ENCODE measurements around the gene CCL18. TPM values are rescaled to one million over a fixed set of nuclear protein-coding genes. Genes with fewer than 3 reads are reported as not detected.
"Not testable (repeated sequence)": the region's sequence is repeated elsewhere in the genome, so short reads cannot be mapped to it uniquely, and the experiment has no call there.

The CCL18 gene
- total RNA-seq, 6 experiments from 2014 or later = not detected

DNA sequence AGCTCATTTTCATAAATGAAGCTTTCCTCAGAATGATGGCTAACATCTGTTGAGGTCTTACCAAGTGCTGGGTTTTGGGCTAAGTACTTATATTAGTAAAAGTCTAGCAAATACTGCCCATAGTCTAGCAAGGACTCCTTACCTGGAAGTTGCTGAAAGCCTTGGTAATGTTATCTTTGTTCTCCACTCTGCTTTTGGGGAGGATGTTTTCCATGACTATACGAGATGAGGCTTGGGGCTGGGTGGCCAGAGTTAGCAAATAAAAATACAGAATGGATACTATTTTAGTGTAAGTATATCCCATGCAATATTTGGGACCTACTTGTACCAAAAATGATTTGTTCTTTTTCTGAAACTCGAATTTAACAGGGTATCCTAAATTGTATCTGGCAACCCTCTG, 7.7 kb downstream of the CCL18 start:
- Mint-ChIP-seq H3K27ac (no peak overlapping the region), H3K27me3 (ENCODE audit: insufficient read depth) (no peaks in the 10 kb centered on the region; the same call in 1 of the 2 replicates), H3K4me3 (no peak overlapping the region), H3K9me3 (0 out of 2 replicates have a peak, but pooled peaks cover 8% of the 10 kb centered on the region), H3K36me3 (ENCODE audit: low read depth) (no peaks in the 10 kb centered on the region), H3K4me1 (ENCODE audit: low read depth) (no peaks in the 10 kb centered on the region)
- no peak for DNase-seq
- TF ChIP-seq, protein P1, sequence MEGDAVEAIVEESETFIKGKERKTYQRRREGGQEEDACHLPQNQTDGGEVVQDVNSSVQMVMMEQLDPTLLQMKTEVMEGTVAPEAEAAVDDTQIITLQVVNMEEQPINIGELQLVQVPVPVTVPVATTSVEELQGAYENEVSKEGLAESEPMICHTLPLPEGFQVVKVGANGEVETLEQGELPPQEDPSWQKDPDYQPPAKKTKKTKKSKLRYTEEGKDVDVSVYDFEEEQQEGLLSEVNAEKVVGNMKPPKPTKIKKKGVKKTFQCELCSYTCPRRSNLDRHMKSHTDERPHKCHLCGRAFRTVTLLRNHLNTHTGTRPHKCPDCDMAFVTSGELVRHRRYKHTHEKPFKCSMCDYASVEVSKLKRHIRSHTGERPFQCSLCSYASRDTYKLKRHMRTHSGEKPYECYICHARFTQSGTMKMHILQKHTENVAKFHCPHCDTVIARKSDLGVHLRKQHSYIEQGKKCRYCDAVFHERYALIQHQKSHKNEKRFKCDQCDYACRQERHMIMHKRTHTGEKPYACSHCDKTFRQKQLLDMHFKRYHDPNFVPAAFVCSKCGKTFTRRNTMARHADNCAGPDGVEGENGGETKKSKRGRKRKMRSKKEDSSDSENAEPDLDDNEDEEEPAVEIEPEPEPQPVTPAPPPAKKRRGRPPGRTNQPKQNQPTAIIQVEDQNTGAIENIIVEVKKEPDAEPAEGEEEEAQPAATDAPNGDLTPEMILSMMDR (IDR thresholded peaks at IDR 0.05) = no peak

DNA sequence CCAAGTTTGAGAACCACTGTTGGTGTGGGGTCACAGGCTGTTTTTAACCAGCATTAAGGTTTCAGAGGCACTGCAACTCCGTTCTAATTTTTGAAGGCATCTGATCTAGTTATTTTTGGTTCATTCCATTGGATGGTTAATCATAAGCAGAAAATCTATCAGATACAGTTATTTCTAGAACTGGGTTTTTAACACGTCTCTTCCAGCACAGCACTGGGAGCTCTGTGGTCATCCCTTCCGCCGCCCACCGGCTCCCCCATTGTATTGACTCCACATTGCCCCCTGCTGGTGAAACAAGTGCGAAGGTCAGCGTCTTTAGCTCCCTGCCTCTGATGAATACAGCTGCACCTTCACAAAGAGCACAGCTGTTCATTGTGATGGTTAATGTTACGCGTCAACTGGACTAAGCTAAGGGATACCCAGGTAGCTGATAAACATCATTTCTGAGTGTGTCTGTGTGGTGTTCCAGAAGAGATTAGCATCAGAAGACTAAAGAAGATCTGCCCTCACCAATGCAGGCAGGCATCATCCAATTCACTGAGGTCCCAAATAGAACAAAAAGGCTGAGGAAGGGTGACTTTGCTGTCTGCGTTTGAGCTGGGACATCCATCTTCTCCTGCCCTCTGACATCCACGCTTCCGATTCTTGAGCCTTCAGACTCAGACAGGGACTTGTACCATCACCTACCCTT, 8.5 kb downstream of the CCL18 start:
- no peaks in the 10 kb centered on the region; the same call in 1 of the 2 replicates for H3K27me3 Mint-ChIP-seq (ENCODE audit: insufficient read depth)
- H3K4me3 Mint-ChIP-seq = no peak overlapping the region
- no peak overlapping the region for H3K27ac Mint-ChIP-seq
- H3K36me3 Mint-ChIP-seq (ENCODE audit: low read depth) = no peaks in the 10 kb centered on the region
- no peak for DNase-seq
- 0 out of 2 replicates have a peak, but pooled peaks cover 8% of the 10 kb centered on the region for H3K9me3 Mint-ChIP-seq
- TF ChIP-seq, protein P1 (IDR thresholded peaks at IDR 0.05) = peak; percentile 73
- no peaks in the 10 kb centered on the region for H3K4me1 Mint-ChIP-seq (ENCODE audit: low read depth)

DNA sequence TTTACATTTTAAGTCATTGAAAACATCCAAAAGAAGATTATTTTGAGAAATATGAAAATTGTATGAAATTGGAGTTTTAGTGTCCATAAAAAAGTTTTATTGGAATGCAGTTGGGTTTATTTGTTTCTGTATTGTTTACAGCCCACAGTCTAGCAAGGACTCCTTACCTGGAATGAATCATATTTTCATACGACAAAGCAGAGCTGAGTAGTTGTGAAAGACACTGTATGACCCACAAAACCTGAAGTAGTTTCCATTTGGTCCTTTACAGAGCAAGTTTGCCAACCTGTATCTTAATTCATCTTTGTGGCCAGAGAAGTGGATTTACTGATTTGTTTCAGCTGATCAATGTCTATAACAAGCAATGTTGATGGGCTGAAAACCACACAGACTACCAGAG, 10.3 kb downstream of the CCL18 start:
- TF ChIP-seq, protein P1 (IDR thresholded peaks at IDR 0.05) = no peak
- Mint-ChIP-seq H3K36me3 (ENCODE audit: low read depth) (no peaks in the 10 kb centered on the region), H3K4me3 (no peak overlapping the region), H3K9me3 (0 out of 2 replicates have a peak, but pooled peaks cover 8% of the 10 kb centered on the region), H3K27me3 (ENCODE audit: insufficient read depth) (no peaks in the 10 kb centered on the region; the same call in 1 of the 2 replicates), H3K27ac (no peak overlapping the region), H3K4me1 (ENCODE audit: low read depth) (no peaks in the 10 kb centered on the region)
- DNase-seq = no peak

DNA sequence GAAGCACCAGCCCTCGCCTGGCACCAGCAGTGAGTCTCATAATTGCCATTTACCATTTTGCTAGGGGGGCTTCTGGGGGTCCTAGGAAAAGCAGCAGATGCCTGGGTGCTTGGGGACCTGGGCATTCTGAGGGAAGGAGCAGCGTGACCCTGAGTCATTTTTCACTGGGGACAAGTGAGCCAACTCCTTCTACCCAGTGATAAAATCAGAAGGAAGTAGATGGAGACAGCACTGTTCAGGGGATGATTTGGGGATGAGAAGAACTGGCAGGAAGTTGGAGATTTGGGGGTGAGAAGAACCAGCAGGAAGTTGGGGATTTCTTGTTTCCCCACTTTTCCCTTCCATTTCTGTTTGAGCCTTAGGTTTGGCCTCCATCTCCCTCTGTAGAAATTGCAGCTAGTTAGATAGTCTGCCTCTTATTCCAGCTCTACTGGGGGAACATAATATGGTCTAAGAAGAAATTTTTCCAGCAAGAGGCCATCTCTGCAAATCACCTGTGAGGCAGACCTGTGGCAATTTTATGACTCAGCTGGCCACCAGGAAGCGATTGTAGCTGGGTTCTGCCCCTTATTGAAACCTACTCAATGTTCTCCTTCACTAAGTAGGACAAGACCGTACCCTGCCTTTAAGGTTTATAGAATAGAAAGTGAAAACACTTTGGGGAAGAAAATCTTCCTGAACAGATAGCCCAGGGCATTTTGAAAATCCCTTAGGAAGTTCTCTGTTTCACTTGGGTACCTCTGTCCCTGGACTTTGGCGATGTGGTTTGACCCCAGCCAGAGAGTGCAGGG, 17.8 kb downstream of the CCL18 start:
- H3K27ac Mint-ChIP-seq; H3K4me3 Mint-ChIP-seq; H3K36me3 Mint-ChIP-seq (ENCODE audit: low read depth); H3K27me3 Mint-ChIP-seq (ENCODE audit: insufficient read depth); DNase-seq; H3K9me3 Mint-ChIP-seq; H3K4me1 Mint-ChIP-seq (ENCODE audit: low read depth): not testable (repeated sequence)

DNA sequence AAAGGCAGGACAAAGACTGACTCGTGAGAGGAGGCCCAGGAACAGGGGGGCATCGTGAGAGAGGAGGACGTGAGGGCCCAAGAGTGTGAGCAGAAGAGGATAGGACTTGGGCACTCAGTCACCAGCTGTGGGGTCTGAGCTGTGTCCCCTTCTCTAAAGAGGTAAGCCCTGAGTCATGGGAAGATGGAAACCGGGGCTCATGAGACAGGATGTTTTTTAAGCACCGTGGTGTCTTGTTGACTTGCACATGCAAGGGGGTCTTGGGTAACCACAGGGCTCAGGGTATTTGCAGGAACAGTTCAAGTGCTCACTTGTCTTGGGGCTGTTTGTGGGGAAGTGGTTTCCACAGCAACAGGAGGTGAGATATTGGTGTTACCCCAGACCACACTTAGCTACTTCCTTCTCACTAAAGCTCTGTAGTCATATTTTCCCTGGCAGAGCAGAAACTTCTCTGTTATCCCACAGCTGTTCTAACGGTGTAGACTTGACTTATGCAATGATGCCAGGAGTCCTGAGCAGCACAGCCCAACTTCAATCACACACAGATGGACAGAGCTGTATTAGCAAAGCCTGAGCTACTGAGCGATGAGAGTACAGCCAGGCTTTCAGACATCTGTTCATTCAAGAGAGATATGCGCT, 18.5 kb downstream of the CCL18 start:
- DNase-seq; H3K4me1 Mint-ChIP-seq (ENCODE audit: low read depth); H3K9me3 Mint-ChIP-seq; H3K4me3 Mint-ChIP-seq; H3K27ac Mint-ChIP-seq; H3K36me3 Mint-ChIP-seq (ENCODE audit: low read depth); H3K27me3 Mint-ChIP-seq (ENCODE audit: insufficient read depth): not testable (repeated sequence)

DNA sequence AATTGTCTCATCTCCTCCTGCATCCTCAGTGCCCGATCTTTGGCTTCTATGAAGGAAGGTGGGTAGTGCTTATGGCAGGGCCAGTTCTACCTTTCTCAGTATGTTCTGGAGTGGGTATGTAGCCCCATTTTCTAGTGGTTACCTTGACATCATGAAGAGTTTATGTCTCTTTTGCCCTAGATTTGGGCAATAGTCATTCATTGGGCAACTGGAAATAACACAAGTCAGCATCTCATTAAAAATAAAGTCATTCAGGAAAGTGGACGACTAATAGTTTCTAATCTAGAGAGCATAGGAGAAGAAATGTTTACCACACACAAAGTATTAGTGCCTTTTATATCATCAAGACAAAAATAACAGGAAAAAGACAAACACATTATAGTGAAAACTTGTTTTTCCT, 19.6 kb downstream of the CCL18 start:
- H3K9me3 Mint-ChIP-seq; H3K27me3 Mint-ChIP-seq (ENCODE audit: insufficient read depth); H3K4me3 Mint-ChIP-seq; DNase-seq; H3K36me3 Mint-ChIP-seq (ENCODE audit: low read depth); H3K4me1 Mint-ChIP-seq (ENCODE audit: low read depth); H3K27ac Mint-ChIP-seq: not testable (repeated sequence)

DNA sequence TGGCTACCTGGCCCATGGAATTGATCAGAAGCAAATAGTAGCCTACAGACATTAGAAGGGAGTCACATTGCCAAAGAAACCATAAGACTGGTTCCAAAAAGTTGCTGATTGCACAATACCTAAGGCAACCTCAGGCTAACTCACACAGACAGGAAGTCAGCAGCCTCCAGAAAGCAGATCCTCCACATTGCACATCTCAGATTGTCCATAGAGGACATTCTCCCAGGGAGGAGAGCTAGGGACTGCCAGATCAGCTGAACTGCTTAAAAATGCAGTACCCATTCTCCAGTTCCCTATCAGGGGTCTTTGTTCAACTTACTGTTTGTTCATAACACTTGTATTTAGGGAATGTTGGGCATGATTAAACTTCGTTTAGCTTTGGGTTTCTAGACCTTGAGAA, 21.7 kb downstream of the CCL18 start:
- DNase-seq = no peak
- TF ChIP-seq, protein P1 (IDR thresholded peaks at IDR 0.05) = no peak
- Mint-ChIP-seq H3K4me1 (ENCODE audit: low read depth) (no peaks in the 10 kb centered on the region), H3K4me3 (no peak overlapping the region), H3K27me3 (ENCODE audit: insufficient read depth) (peaks cover 2% of the 10 kb centered on the region; the same call in 1 of the 2 replicates), H3K27ac (no peak overlapping the region), H3K9me3 (peaks cover 14% of the 10 kb centered on the region), H3K36me3 (ENCODE audit: low read depth) (no peaks in the 10 kb centered on the region)

Data from HFFc6 (cell line).